ENCODE measurements around the gene WDR54.
"Not testable (repeated sequence)": the region's sequence is repeated elsewhere in the genome, so short reads cannot be mapped to it uniquely, and the experiment has no call there.

The WDR54 gene

GRCh38 chr2:74427551-74427950 lies 6.0 kb downstream of the WDR54 start:
- in situ Hi-C loops (cut with HindIII; ENCODE audit: low sequenced_read_pairs) = no loop called here

- in situ Hi-C loops (cut with HindIII; ENCODE audit: low sequenced_read_pairs) = no loop called here
These were observed 7.1 kb downstream of the WDR54 start for GRCh38 chr2:74428675-74429074.

DNA sequence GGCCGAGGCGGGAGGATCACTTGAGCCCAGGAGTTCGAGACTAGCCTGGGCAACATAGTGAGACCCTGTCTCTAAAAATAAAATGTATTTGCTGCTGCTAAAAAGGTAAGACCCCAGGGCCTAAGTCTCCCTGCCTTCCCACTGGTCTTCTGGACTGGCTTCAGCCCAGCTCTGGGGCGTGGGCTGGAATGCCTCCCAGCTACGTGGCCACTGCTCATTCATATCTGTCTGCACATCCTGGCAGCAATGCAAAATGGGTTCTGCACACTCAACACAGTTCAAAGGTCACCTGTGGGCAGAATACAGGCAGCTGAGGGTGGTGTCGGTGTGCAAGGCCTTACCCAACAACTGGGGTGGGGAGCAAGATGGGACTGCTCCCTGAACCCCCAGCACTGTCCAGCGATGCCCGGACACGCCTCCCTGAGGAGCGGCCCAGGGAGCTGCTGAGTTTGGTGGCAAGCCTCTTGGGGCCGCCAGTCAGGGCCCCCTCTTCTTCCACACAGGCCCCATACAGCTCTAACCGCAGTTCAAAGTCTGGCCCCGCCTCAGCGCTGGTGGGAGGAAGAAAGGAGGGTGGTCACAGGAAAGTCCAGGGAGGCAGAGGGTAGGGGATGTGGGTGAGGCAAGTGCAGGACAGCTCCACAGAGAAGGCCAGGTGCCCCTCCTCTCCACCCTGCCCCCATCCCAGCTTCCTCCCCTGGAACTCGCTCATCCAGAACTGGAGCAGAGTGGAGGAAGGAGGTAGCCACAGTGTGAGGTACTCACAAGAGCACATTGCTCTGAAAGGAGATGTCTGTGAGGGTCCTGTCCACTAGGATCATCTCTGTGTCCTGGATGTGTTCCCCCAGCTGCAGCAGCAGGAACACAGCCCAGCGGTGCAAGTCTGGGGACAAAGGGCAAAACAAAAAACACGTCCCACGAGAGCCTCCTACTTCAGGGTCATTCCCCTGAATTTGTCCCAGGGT lies 8.2 kb downstream of the WDR54 start:
- in situ Hi-C loops (cut with HindIII; ENCODE audit: low sequenced_read_pairs) = loop anchor here (5.0 kb wide), 1 partner anchor 108 kb away; no protein-coding TSS in a partner anchor

DNA sequence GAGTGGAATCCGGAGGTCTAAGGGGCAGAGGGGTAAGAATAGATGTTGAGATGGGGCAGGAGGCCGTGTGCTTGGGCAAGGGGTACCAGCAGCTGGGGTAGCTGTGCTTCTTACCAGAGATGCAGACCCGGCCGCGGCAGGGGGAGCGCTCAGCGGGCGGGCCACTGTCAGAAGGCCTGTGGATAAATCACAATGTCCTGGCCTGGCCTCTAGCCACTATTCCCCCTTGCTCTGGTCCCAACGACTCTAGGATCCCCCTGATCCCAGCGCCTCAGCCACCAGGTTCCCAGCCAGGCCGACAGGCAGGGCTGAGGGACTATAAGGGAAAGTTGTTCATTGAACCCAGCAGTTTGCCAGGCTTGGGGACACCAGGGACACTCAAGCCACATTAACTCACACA lies 9.0 kb downstream of the WDR54 start:
- in situ Hi-C loops (cut with HindIII; ENCODE audit: low sequenced_read_pairs) = loop anchor here (5.0 kb wide), 1 partner anchor 107 kb away; no protein-coding TSS in a partner anchor

DNA sequence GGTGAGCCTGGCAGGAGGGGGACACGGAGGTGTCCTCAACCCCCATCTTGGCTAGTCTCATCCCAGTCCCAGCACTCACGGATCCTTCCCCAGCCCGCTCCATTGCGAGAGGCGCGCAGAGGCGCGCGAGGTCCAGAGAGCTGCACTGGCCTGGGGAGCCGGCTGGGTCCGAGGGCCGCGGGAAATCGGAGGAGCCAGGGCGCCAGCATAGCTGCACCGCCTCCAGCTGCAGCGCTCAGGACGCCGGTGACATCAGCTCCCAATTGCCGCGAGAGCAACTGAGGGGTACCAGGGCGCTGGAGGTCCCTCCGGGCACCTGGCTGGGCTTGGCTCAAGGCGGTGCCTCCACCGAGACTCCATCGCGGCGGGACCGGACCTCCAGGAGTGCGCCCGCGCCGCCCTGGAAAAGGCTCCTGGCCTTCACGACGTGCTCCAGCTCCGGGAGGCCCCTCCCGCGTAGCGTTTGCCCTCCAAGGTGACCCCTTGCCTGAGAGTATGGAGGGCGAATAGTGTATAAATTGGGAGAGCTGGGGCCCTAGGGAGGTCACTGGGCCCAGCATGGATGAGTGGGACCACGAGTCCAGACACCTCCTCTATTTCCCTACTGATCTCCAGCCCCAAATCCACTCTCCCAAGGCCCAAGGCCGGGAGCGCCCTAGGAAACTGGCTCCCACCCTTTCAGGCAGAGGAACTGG lies 14.7 kb downstream of the WDR54 start:
- in situ Hi-C loops (cut with HindIII; ENCODE audit: low sequenced_read_pairs) = no loop called here

- in situ Hi-C loops (cut with HindIII; ENCODE audit: low sequenced_read_pairs) = no loop called here
These were observed 15.5 kb downstream of the WDR54 start for GRCh38 chr2:74436848-74437695.

- in situ Hi-C loops (cut with HindIII; ENCODE audit: low sequenced_read_pairs) = no loop called here
These were observed 16.7 kb downstream of the WDR54 start for GRCh38 chr2:74438248-74438647.

DNA sequence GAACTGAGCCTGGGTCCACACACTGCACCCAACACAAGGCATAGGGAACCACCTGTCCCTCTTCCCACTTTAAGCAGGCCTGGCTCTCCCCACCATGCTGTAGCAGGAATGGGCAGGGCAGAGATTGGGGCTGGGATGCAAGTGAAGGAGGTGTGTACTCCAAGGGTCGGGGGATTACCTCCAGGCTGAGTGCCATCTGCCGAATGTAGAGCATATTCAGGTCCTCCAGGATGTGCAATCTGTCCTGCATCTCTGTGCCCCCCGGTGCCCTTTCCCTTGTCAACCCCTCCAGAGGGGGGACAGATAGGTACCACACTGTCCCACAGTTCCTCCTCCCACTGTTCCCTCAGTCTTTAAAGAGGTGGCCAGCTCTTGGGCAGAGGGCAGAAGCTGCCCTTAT lies 17.8 kb downstream of the WDR54 start:
- in situ Hi-C loops (cut with HindIII; ENCODE audit: low sequenced_read_pairs) = no loop called here

- in situ Hi-C loops (cut with HindIII; ENCODE audit: low sequenced_read_pairs) = no loop called here
These were observed 18.4 kb downstream of the WDR54 start for GRCh38 chr2:74439803-74440377.

DNA sequence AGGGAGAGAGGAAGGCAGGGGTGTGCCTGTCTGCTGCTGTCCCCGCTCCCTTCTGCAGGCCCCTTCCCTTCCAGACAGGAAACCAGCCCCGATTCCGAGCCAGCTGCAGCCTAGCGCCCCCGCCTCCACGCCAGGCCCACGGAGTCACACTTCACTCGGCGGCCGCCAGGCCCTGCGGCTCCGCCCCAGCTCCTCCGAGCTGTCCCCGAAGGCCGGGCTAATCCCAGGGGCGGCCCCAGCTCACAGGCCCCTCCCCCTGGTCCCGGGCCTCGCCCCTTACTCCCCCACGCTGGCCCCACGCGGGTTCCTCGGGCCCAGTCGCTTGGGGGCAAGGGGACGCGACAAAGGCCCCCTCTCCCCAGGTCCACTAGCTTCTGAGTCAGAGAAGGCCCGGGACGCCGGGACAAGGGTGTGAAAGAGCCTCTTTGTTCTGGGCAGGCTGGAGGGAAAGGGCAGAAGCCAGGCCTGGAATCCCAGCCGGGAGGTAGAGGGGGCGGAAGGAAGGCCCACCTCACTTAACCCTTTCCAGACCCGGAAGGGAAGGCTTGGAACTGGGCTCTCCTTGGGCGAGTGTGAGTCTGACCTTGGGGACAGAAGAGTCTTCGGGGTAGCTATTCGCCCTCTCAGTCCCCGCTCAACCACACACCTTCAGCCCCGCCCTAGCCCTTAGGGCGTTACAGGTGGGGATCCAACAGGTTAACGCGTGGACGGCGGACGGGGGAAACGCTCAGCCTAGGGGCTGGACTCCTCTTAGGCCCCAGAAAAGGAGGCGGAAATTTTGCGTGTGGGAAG lies 19.0 kb downstream of the WDR54 start:
- in situ Hi-C loops (cut with HindIII; ENCODE audit: low sequenced_read_pairs) = no loop called here

DNA sequence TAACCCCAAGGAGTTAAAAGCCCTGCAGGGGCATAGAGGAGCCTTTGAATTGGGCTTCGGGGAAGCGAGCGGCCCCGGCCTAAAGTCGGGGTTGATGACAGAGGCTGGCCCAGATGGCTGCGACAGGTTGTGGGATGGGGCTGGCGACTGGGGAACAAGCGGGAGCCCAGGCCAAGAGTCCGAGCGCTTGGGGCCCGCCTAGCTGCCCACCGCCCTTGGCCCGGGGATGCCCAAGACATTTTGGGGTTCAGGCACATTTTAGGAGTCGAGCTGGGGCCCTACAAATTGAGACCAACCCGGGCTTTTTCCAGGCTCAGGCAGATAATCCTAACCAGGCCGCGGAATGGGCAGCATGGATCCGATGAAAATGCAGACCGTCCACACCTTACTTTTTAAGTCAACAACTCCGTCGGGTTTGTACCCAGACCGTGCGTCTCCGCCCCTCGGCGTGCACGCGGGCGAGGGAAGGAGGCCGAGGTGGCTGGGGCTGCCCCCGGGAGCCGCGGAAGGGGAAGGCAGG lies 19.7 kb downstream of the WDR54 start:
- in situ Hi-C loops (cut with HindIII; ENCODE audit: low sequenced_read_pairs) = no loop called here

- in situ Hi-C loops (cut with HindIII; ENCODE audit: low sequenced_read_pairs) = no loop called here
These were observed 20.4 kb downstream of the WDR54 start, which contains the start of gene RTKN for GRCh38 chr2:74441690-74442482. TSS of gene RTKN (minus strand) at chr2:74441937. CDS start at chr2:74441816, 121 bp downstream.

- in situ Hi-C loops (cut with HindIII; ENCODE audit: low sequenced_read_pairs) = not testable (repeated sequence)
These were observed 21.2 kb downstream of the WDR54 start for GRCh38 chr2:74442483-74443297.

- in situ Hi-C loops (cut with HindIII; ENCODE audit: low sequenced_read_pairs) = no loop called here
These were observed 23.2 kb downstream of the WDR54 start for GRCh38 chr2:74444498-74445318.

GRCh38 chr2:74447230-74447999 lies 25.9 kb downstream of the WDR54 start:
- in situ Hi-C loops (cut with HindIII; ENCODE audit: low sequenced_read_pairs) = no loop called here

GRCh38 chr2:74448771-74449170 lies 27.2 kb downstream of the WDR54 start:
- in situ Hi-C loops (cut with HindIII; ENCODE audit: low sequenced_read_pairs) = no loop called here
